Activated T-helper 17 cell treated with anti-CD3 and anti-CD28 coated beads, Interleukin-2, amount 50 U/mL, for 72 hours (primary cell): Measurements from ENCODE around the gene FHOD3. TPM values are rescaled to one million over a fixed set of nuclear protein-coding genes. Genes with fewer than 3 reads are reported as not detected.

Experiments
- ATAC-seq: fragments of 150-1000 bp; cut with Tn5 transposase; replicated peaks from 2 replicates; pipeline ENCODE4 v1.10.0; 2021; ENCODE audit warnings: mild to moderate bottlenecking, moderate library complexity
- H3K27ac Mint-ChIP-seq: one replicate; pipeline ENCODE4 v1.8.0; 2022; ENCODE audit warnings: mixed read lengths
- H3K27me3 Mint-ChIP-seq: one replicate; pipeline ENCODE4 v1.8.0; 2022; ENCODE audit warnings: mixed read lengths
- H3K36me3 Mint-ChIP-seq: one replicate; pipeline ENCODE4 v1.8.0; 2022; ENCODE audit warnings: low read depth, mild to moderate bottlenecking, mixed read lengths
- H3K4me1 Mint-ChIP-seq: one replicate; pipeline ENCODE4 v1.8.0; 2022; ENCODE audit warnings: mixed read lengths
- H3K4me3 Mint-ChIP-seq: one replicate; pipeline ENCODE4 v1.8.0; 2022; ENCODE audit warnings: mild to moderate bottlenecking, mixed read lengths
- H3K9me3 Mint-ChIP-seq: one replicate; pipeline ENCODE4 v1.8.0; 2022; ENCODE audit warnings: mixed read lengths
- total RNA-seq, 2 donors: library from RNA; stranded (reverse); gene quantifications; one replicate each; pipeline ENCODE4 v1.2.3, GENCODE V29; 2022

FHOD3 gene
- total RNA-seq, 2 donors from 2014 or later, result not detected

DNA sequence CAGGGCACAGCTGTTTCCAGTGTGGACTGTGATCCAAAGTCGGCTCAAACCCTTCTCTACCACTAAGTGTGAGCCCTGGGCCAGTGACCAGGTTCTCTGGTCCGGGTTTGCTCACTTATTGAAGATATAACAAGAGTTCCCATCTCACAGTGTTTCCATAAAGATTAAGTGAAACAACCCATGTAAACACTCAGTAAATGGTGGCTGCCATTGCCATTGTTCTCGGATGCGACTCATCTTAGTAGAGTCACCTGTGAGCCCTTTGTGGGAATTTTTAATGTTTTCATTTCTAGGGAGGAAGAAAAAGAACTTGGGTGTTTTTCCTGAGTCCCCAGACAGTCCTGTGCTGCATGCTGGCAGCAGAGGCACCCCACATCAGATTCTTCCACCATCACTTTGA lies 477.9 kb downstream of the FHOD3 start:
- Mint-ChIP-seq H3K27me3 (no peaks in the 10 kb centered on the region), H3K4me1 (peaks cover 9% of the 10 kb centered on the region), H3K27ac (no peak overlapping the region), H3K4me3 (no peak overlapping the region), H3K36me3 (no peaks in the 10 kb centered on the region), H3K9me3 (no peaks in the 10 kb centered on the region)
- no peak for ATAC-seq

DNA sequence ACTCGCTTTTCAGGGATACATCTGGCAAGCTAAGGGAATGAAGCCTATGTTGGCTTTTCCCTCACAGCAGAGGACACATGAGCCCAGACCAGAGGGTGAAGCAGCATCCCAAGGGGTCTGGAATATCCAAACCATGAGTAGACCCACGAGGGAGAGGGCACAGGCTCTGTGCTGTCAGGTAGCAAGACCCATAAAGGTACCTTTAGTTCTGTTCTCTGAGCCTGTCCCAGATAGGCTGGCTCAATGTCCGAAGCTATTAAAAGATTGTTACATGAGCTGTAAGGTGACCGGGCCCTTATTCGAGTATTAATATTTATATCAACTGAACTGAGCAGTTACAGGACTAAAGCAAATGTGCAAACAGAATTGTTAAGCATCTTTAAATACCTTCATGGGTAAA lies 479.1 kb downstream of the FHOD3 start:
- Mint-ChIP-seq H3K27ac (no peak overlapping the region), H3K27me3 (no peaks in the 10 kb centered on the region), H3K9me3 (no peaks in the 10 kb centered on the region), H3K4me3 (no peak overlapping the region), H3K36me3 (peaks cover 1% of the 10 kb centered on the region), H3K4me1 (peaks cover under 1% of the 10 kb centered on the region)
- ATAC-seq, result no peak

DNA sequence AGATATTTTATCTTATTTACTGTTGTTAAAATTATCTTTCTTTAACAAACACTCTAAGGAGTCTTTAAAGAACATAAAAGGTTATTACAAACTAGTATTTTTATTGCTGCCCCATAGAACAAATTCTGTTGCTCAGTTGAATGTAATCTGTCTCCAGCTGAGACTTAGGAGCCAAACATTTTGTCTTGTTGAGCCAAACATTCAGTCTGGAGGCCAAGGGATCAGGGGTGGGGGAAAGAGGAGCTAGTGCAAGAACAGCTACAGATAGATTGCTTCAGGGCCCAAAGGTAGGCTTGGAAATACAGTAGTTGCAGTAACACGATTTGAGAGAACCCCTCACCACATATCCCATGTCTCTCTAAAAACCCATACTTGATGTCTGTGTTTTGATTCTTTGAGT lies 480.1 kb downstream of the FHOD3 start:
- no peak for ATAC-seq
- Mint-ChIP-seq H3K4me3 (no peak overlapping the region), H3K36me3 (peaks cover 10% of the 10 kb centered on the region), H3K9me3 (no peaks in the 10 kb centered on the region), H3K27me3 (no peaks in the 10 kb centered on the region), H3K27ac (no peak overlapping the region), H3K4me1 (no peaks in the 10 kb centered on the region)

DNA sequence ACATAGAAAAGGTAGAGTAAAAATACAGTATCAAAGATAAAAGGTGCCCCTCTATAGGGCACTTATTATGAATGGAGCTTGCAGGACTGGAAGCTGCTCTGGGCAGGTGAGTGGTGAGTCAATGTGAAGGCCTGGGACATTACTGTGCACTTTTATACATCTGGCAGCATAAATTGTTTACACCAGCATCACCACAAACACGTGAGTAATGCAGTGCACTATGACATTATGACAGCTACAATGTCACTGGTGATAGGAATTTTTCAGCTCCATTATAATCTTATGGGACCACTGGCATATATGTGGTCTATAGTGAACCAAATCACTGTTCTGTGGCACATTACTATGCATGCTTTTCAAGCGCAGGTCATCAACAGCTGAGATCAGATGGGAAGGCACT lies 483.2 kb downstream of the FHOD3 start:
- peaks cover 14% of the 10 kb centered on the region for H3K36me3 Mint-ChIP-seq
- no peak overlapping the region for H3K4me3 Mint-ChIP-seq
- ATAC-seq, result no peak
- no peak overlapping the region for H3K27ac Mint-ChIP-seq
- no peaks in the 10 kb centered on the region for H3K27me3 Mint-ChIP-seq
- no peaks in the 10 kb centered on the region for H3K4me1 Mint-ChIP-seq
- no peaks in the 10 kb centered on the region for H3K9me3 Mint-ChIP-seq

DNA sequence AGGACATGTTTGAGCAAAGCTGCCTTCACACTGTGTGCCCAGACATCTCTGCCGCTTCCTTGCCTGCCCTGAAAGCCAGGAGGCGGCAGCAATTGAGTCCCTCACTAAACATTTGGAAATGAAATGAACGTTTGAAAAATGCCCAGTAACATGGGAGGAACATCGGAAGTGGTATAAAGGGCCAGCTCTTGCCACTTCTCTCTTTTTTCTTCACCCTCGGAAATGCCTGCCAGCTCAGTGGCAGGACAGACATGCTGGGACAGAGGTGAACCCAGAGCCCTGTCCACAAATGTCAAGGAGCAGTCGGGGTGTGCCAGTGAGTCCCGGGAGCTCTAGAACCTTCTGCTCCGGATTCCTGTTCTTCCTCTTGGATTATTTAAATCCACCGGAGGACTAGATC lies 485.2 kb downstream of the FHOD3 start:
- Mint-ChIP-seq H3K36me3 (peaks cover 22% of the 10 kb centered on the region), H3K27ac (peak overlapping the region; percentile 36), H3K4me1 (no peaks in the 10 kb centered on the region), H3K9me3 (no peaks in the 10 kb centered on the region), H3K27me3 (no peaks in the 10 kb centered on the region), H3K4me3 (no peak overlapping the region)
- ATAC-seq, result no peak

DNA sequence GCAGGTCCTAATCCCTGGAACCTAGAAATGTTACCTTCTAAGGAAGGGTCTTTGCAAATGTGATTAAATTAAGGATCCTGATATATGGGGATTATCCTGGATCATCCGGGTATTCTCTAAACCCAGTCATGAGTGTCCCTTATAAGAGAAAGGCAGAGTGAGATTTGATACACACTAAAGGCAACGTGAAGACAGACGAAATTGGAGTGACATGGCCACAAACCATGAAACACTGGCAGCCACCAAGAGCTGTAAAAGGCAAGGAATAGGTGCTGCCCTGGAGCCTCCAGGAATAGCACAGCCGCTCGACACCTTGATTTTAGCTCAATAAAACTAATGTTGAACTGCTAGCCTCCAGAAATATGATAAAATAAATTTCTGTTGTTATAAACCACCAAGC lies 486.3 kb downstream of the FHOD3 start:
- ATAC-seq, result no peak
- no peak overlapping the region for H3K4me3 Mint-ChIP-seq
- H3K27ac Mint-ChIP-seq, result no peak overlapping the region
- no peaks in the 10 kb centered on the region for H3K4me1 Mint-ChIP-seq
- peaks cover 22% of the 10 kb centered on the region for H3K36me3 Mint-ChIP-seq
- H3K27me3 Mint-ChIP-seq, result no peaks in the 10 kb centered on the region
- H3K9me3 Mint-ChIP-seq, result no peaks in the 10 kb centered on the region

DNA sequence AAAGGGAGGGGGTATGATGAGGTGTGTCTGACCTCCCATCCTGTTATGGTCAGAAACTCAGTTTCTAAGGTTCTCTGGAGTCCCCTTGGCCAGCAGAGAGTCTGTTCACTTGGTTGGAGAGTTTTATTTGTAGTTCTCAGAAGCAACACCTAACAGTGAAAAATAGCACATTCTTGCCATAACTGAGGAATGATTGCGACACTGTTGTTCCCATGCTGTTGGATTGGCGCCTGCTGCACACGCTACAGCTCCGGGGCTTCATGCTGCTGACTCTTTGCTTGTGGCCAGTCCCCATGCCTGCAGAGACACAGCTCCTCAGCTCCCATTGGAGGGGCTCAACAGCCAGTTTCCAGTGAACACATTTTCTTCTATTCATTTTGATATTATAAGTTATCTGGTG lies 489.2 kb downstream of the FHOD3 start:
- H3K27ac Mint-ChIP-seq, result no peak overlapping the region

DNA sequence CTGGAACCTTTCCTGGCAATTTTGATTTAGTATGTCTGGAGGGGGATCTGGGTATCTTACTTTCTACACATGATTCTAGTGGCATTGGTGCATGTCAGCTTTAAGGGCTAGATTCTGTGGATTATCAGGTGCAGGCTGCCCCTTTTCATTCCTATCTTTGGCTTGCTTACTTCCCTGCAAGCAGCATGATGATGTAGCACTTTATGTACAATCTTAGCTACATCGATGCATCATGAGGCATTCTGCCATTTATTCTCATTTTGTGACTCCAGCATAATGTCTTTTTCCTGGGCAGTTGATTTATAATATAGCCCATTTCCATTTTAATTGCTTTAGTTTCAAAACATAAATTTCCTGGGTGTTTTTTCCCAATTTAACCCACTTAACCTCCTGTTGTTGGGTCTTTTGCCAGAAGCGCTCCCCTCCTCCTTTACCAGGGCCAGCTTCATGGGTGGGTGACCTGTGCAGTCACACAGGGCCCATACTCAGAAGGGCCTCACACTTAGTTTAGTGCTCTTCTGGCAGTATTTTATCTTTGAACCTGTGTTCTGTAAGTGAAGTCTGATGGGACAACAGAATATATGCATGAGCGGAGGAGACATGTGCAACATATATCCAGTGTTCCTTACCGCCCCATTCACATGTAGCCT lies 495.2 kb downstream of the FHOD3 start:
- H3K9me3 Mint-ChIP-seq, result peaks cover 3% of the 10 kb centered on the region
- peaks cover 80% of the 10 kb centered on the region for H3K36me3 Mint-ChIP-seq
- H3K4me1 Mint-ChIP-seq, result peaks cover 4% of the 10 kb centered on the region
- H3K27me3 Mint-ChIP-seq, result no peaks in the 10 kb centered on the region
- H3K27ac Mint-ChIP-seq, result no peak overlapping the region
- no peak overlapping the region for H3K4me3 Mint-ChIP-seq
- no peak for ATAC-seq

More for the DNA sequence above, 489.2 kb downstream of the FHOD3 start:
- Mint-ChIP-seq H3K4me1 (peaks cover 4% of the 10 kb centered on the region), H3K4me3 (no peak overlapping the region), H3K27me3 (no peaks in the 10 kb centered on the region), H3K9me3 (peaks cover 3% of the 10 kb centered on the region), H3K36me3 (peaks cover 43% of the 10 kb centered on the region)
- ATAC-seq, result no peak

DNA sequence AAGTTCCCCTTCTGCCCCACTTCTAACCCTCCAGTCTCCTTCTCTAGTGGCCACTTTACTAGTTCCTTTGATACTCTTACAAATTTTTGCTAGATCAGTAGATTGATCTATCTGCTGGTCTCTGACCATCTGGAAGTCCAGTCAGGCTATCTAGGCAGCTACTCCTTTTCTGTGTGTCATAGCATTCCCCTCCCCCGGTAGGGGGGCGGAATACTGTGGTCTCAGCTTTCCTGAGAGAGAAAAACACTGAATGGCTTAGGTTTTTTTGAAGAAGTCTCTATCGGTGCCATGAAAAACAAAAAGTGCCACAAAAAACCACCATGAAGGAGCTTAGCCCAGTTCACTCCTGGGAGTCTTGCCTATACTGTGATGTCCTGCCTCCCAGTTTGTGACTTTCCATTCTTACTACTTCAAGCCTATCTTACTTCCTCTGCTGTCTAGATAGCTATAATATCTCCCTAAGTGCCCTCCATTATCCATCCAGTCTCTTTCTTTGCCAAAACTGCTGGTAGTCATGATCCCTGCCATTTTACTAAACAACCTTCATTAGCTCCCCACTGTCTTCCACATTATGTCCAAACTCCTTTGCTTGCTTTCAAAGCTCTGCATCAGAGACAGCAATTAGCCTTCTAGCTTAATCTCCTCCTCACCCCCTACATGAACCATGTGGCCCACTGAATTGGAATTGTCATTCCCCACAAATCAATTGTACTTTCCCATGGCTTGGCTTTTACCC lies 501.4 kb downstream of the FHOD3 start:
- H3K9me3 Mint-ChIP-seq, result no peaks in the 10 kb centered on the region
- H3K4me3 Mint-ChIP-seq, result no peak overlapping the region
- H3K4me1 Mint-ChIP-seq, result no peaks in the 10 kb centered on the region
- H3K27ac Mint-ChIP-seq, result peak overlapping the region; percentile 6
- peaks cover 95% of the 10 kb centered on the region for H3K36me3 Mint-ChIP-seq
- no peak for ATAC-seq
- no peaks in the 10 kb centered on the region for H3K27me3 Mint-ChIP-seq

DNA sequence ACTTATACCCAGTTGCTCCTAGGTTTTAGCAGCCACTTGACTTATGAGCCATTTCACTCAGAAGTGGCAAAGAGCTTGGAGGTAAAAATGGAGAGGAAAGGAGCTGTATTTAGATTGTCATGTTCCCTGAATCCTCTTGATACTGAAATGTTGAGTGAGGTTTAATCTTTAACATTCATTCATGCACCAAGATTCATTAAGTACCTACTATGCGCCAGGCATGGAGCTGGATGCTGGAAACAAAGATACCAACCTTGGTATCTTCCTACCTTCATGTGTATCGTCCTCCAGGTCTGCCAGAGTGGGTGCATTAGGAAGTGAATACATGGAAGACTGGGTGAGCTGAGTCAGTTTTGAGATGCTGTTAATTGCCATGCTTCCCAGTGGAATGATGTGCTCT lies 507.6 kb downstream of the FHOD3 start:
- Mint-ChIP-seq H3K4me3 (no peak overlapping the region), H3K4me1 (no peaks in the 10 kb centered on the region), H3K9me3 (no peaks in the 10 kb centered on the region), H3K27me3 (no peaks in the 10 kb centered on the region), H3K27ac (no peak overlapping the region), H3K36me3 (peaks cover 79% of the 10 kb centered on the region)
- ATAC-seq, result no peak

DNA sequence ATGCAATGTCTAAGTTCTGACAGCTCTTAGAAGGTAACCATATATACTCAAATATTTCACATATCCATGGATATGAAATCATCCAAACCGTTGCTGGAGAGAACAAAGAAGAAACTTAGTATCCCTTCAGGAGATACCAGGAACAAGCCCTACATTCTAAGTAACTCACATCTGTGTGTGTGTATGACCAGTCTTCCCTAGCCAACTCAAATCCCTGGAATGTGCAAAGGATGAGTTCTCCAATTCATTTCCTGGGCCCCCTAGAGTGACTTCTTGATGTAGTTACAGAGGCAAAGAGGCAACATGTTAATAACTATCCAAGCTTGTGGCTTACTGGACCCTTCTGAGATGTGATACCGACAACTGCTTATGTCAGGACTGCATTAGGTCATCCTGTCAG lies 511.2 kb downstream of the FHOD3 start:
- ATAC-seq, result no peak
- H3K27me3 Mint-ChIP-seq, result no peaks in the 10 kb centered on the region
- peaks cover 4% of the 10 kb centered on the region for H3K4me1 Mint-ChIP-seq
- H3K27ac Mint-ChIP-seq, result no peak overlapping the region
- no peaks in the 10 kb centered on the region for H3K9me3 Mint-ChIP-seq
- H3K4me3 Mint-ChIP-seq, result no peak overlapping the region
- peaks cover 58% of the 10 kb centered on the region for H3K36me3 Mint-ChIP-seq

DNA sequence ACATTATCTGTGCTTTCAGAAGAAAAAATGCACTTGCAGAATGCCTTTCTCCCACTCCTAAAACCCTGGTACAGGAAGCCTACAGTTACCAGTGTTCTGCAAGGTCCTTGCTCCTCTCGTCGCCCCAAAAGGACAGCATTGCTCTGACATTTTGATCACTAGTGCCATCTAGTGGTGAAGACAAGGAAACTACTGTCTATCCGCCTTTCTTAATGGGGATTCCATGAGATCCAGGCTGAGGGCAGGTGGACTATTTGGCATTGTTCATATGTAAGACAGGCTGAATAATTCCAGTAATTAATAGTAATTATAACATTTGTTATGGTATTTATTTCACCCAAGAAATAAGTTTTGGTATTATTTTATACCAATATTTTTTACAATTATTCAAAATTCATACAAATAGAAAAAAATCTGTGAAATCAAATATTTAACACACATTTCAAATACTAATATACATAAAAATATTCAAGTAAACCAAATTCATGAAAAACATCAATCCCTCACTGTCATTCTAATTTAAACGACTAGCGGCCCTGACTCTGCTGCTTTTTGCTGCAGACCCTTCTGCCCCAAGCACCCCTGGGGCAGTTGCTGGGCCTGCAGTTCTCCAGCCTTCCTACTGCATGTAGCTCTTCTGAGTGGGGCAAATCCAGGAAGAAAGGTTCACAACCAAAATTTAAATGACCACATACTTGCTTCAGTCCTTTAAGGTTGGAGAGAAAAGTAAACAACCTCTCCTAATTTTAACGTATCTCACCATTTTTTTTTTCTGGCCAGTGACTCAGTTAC lies 512.3 kb downstream of the FHOD3 start:
- Mint-ChIP-seq H3K4me3 (no peak overlapping the region), H3K9me3 (no peaks in the 10 kb centered on the region), H3K27me3 (no peaks in the 10 kb centered on the region), H3K36me3 (peaks cover 56% of the 10 kb centered on the region), H3K4me1 (peaks cover 4% of the 10 kb centered on the region), H3K27ac (no peak overlapping the region)
- ATAC-seq, result peak; percentile 83

DNA sequence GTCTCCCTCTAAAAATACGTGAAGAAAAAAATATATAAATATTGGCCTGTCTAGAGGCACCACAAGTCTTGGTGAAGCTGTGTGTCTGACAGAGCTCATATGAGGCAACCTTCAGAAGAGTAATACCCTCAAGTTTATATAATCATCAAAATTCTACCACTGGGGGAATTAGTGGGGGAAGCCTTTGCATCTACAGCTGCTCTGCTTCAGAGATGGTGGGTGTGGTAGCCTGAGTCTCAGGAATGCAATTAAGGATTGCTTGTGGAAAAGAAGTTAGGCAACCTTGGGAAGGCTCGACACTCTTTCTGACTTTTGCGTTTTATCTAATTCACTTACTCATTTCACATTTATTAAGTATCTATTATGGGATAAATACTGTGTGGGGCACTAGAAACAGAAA lies 513.9 kb downstream of the FHOD3 start:
- Mint-ChIP-seq H3K4me3 (no peak overlapping the region), H3K27me3 (no peaks in the 10 kb centered on the region), H3K4me1 (peaks cover 4% of the 10 kb centered on the region), H3K27ac (no peak overlapping the region), H3K9me3 (no peaks in the 10 kb centered on the region), H3K36me3 (peaks cover 56% of the 10 kb centered on the region)
- no peak for ATAC-seq

DNA sequence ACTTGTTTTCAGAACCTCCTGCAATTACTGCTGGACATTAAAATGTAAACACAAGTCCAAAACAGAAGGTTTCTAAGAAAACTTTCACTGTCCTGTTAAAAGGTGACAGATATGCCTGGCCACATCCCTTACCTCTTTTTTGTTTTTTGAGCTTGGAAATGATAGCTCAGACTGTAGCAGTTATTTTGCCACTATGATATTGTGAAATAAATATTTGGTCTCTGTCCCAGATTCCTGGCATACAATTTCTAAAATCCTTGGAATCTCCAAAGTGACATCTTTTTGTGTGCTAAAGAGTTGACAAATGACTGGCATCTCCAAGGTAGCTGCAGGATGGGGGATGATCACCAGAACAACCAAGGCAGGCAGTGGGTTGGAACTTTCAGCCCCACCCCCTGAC lies 514.4 kb downstream of the FHOD3 start:
- peaks cover 57% of the 10 kb centered on the region for H3K36me3 Mint-ChIP-seq

DNA sequence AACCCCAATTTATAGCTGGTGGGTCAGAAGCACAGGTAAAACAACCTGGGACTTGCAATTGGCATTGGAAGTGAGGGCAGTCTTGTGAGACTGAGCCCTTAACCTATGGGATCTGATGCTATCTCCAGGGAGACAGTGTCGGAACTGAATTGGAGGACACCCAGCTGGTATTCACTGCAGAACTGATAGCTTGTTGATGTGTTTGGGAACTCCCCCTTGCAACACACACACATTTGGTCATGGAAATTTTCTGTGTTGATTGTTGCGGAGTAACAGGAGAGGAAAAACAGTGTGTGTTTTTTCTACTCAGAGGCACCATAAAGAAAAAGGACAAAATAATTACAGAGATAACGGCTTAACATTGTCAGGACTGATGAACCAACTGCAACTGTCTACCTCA lies 515.2 kb downstream of the FHOD3 start:
- peaks cover 4% of the 10 kb centered on the region for H3K4me1 Mint-ChIP-seq
- H3K36me3 Mint-ChIP-seq, result peaks cover 57% of the 10 kb centered on the region
- H3K27me3 Mint-ChIP-seq, result no peaks in the 10 kb centered on the region
- no peaks in the 10 kb centered on the region for H3K9me3 Mint-ChIP-seq
- no peak for ATAC-seq
- H3K4me3 Mint-ChIP-seq, result no peak overlapping the region
- H3K27ac Mint-ChIP-seq, result peak overlapping the region; percentile 60

More for the DNA sequence above, 514.4 kb downstream of the FHOD3 start:
- H3K4me3 Mint-ChIP-seq, result no peak overlapping the region
- no peaks in the 10 kb centered on the region for H3K27me3 Mint-ChIP-seq
- no peak overlapping the region for H3K27ac Mint-ChIP-seq
- no peak for ATAC-seq
- peaks cover 4% of the 10 kb centered on the region for H3K4me1 Mint-ChIP-seq
- no peaks in the 10 kb centered on the region for H3K9me3 Mint-ChIP-seq
